ENCODE data around the gene RAP2A. TPM values are rescaled to one million over a fixed set of nuclear protein-coding genes. Genes with fewer than 3 reads are reported as not detected.
A peak's percentile ranks its signal among the peaks of the same experiment; 100 is the strongest.

Gene RAP2A
- 10 to 100 TPM; 10.5 to 23.2 (median 20.7) TPM for total RNA-seq

GRCh38 chr13:97433727-97434396 is at the start of gene RAP2A:
RAP2A (plus strand) TSS chr13:97434169; CDS start chr13:97434471, 302 bp downstream.
- Histone ChIP-seq H3K27me3 (no peaks in the 10 kb centered on the region), H3K4me1 (peaks cover 7 to 46% (median 38%) of the 10 kb centered on the region in 4 donors), H3K4me3 (peak within 1 kb of the TSS; percentile 46 to 85 (median 79)), H3K27ac (peak within 1 kb of the TSS; percentile 99 to 100 (median 100)), H3K9me3 (no peaks in the 10 kb centered on the region), H3K36me3 (no peaks in the 10 kb centered on the region)
- TF ChIP-seq POLR2AphosphoS5 (IDR thresholded peaks at IDR 0.05): peak; percentile 35 to 91 (median 90)
- no peak for TF ChIP-seq CTCF (IDR thresholded peaks at IDR 0.05)
- peak; percentile 95 for TF ChIP-seq POLR2A (IDR thresholded peaks at IDR 0.05)
- TF ChIP-seq EP300 (IDR thresholded peaks at IDR 0.05; ENCODE audit: low read depth): no peak
- in situ Hi-C loops (cut with MboI; ENCODE audit: low pct_ligation_motif_present in 1 of 4, low pct_unique_long_range_greater_than_20kb in 1 of 4, low sequenced_read_pairs in 3 of 4): loop anchor here in 1 of 4 donors (10.0 kb wide), 1 partner anchor 209 kb away; the partner anchor contains the start of gene MBNL2
- intact Hi-C loops (cut with DNase I; ENCODE audit: low total_unique reads): loop anchor here (5.0 kb wide), 1 partner anchor 137 kb away; no protein-coding TSS in a partner anchor
- peak; percentile 91 for DNase-seq
- 0% methylated on average over 7 of the region's 94 CpGs; no CpG with 5 or more reads in 1 of the 2 donors for WGBS, 2 donors (ENCODE audit: low coverage in 1 of 2)

- 71 to 81% methylated on average over 2 of the region's 2 CpGs for WGBS, 2 donors (ENCODE audit: low coverage in 1 of 2)
Observed at GRCh38 chr13:97384371-97384770, 49.6 kb upstream of the RAP2A start.

GRCh38 chr13:97385146-97385545 is 48.8 kb upstream of the RAP2A start:
- Histone ChIP-seq H3K36me3 (no peaks in the 10 kb centered on the region), H3K27ac (no peak overlapping the region), H3K4me1 (peaks cover 0 to 6% (median 0%) of the 10 kb centered on the region in 4 donors), H3K9me3 (no peaks in the 10 kb centered on the region), H3K4me3 (no peak overlapping the region), H3K27me3 (no peaks in the 10 kb centered on the region)
- in situ Hi-C loops (cut with MboI; ENCODE audit: low pct_ligation_motif_present in 1 of 4, low pct_unique_long_range_greater_than_20kb in 1 of 4, low sequenced_read_pairs in 3 of 4) (no loop called here), intact Hi-C loops (cut with DNase I; ENCODE audit: low total_unique reads) (no loop called here)
- TF ChIP-seq EP300 (IDR thresholded peaks at IDR 0.05; ENCODE audit: low read depth) (no peak), POLR2A (IDR thresholded peaks at IDR 0.05) (no peak), CTCF (IDR thresholded peaks at IDR 0.05) (no peak), POLR2AphosphoS5 (IDR thresholded peaks at IDR 0.05) (no peak)
- no peak for DNase-seq

More at GRCh38 chr13:97384371-97384770, 49.6 kb upstream of the RAP2A start:
- Histone ChIP-seq H3K27ac (no peak overlapping the region), H3K4me3 (no peak overlapping the region), H3K27me3 (no peaks in the 10 kb centered on the region), H3K4me1 (peaks cover 0 to 6% (median 0%) of the 10 kb centered on the region in 4 donors), H3K36me3 (no peaks in the 10 kb centered on the region), H3K9me3 (no peaks in the 10 kb centered on the region)
- intact Hi-C loops (cut with DNase I; ENCODE audit: low total_unique reads): no loop called here
- in situ Hi-C loops (cut with MboI; ENCODE audit: low pct_ligation_motif_present in 1 of 4, low pct_unique_long_range_greater_than_20kb in 1 of 4, low sequenced_read_pairs in 3 of 4): no loop called here
- DNase-seq: no peak
- TF ChIP-seq CTCF (IDR thresholded peaks at IDR 0.05) (no peak), POLR2AphosphoS5 (IDR thresholded peaks at IDR 0.05) (no peak), EP300 (IDR thresholded peaks at IDR 0.05; ENCODE audit: low read depth) (no peak), POLR2A (IDR thresholded peaks at IDR 0.05) (no peak)

DNA sequence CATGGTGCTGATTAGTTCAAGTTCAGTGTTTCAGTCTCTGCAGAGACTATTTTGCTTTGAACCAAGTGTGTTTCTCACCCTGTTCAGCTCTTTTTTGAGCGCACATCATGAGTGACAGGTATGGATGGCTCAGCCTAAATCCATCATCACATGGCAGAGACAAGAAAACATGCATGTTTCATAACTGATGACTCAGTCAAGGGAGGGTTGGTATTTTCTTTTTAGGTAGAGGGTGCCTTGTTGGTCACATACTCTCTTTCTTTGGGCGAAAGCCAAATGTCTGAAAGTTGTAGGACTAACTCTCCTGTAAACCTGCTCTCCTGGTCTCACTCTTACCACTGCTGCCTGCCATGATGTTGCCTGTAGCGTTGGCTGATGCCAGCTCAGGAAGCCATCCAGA is 48.1 kb upstream of the RAP2A start:
- 92 to 100% methylated on average over 2 to 3 of the region's 3 CpGs for WGBS, 2 donors (ENCODE audit: low coverage in 1 of 2)
- no peak for TF ChIP-seq CTCF (IDR thresholded peaks at IDR 0.05)
- no peak for TF ChIP-seq POLR2AphosphoS5 (IDR thresholded peaks at IDR 0.05)
- peaks cover 0 to under 1% (median 0%) of the 10 kb centered on the region in 4 donors for H3K36me3 ChIP-seq
- H3K27ac ChIP-seq: no peak overlapping the region
- H3K27me3 ChIP-seq: no peaks in the 10 kb centered on the region
- no peaks in the 10 kb centered on the region for H3K9me3 ChIP-seq
- no peak overlapping the region for H3K4me3 ChIP-seq
- in situ Hi-C loops (cut with MboI; ENCODE audit: low pct_ligation_motif_present in 1 of 4, low pct_unique_long_range_greater_than_20kb in 1 of 4, low sequenced_read_pairs in 3 of 4) (no loop called here), intact Hi-C loops (cut with DNase I; ENCODE audit: low total_unique reads) (no loop called here)
- peaks cover 0 to 6% (median 0%) of the 10 kb centered on the region in 4 donors for H3K4me1 ChIP-seq
- no peak for DNase-seq
